Measurements from ENCODE around the gene DIPK1B. TPM values are rescaled to one million over a fixed set of nuclear protein-coding genes. Genes with fewer than 3 reads are reported as not detected.

DIPK1B gene
- total RNA-seq, 2 experiments from 2014 or later: not detected

GRCh38 chr9:136735812-136736480 lies 23.6 kb downstream of the DIPK1B start:
- no peaks in the 10 kb centered on the region for H3K9me3 Mint-ChIP-seq
- H3K36me3 Mint-ChIP-seq (ENCODE audit: low read depth): no peaks in the 10 kb centered on the region
- no peak for DNase-seq
- POLR2A ChIA-PET: no interaction called here
- CTCF ChIA-PET: interaction anchor here (1.6 kb wide), 1 partner anchor 8 kb away, joined by 8 read pairs; no protein-coding TSS in a partner anchor
- H3K27me3 Mint-ChIP-seq: no peaks in the 10 kb centered on the region
- no peaks in the 10 kb centered on the region for H3K4me1 Mint-ChIP-seq
- H3K27ac Mint-ChIP-seq: no peak overlapping the region
- H3K4me3 Mint-ChIP-seq: no peak overlapping the region

GRCh38 chr9:136738960-136739359 lies 26.6 kb downstream of the DIPK1B start:
- no peaks in the 10 kb centered on the region for H3K36me3 Mint-ChIP-seq (ENCODE audit: low read depth)
- H3K27me3 Mint-ChIP-seq: peaks cover 4% of the 10 kb centered on the region
- H3K4me3 Mint-ChIP-seq: no peak overlapping the region
- DNase-seq: no peak
- ChIA-PET CTCF (no interaction called here), POLR2A (no interaction called here)
- no peaks in the 10 kb centered on the region for H3K4me1 Mint-ChIP-seq
- no peaks in the 10 kb centered on the region for H3K9me3 Mint-ChIP-seq
- no peak overlapping the region for H3K27ac Mint-ChIP-seq

- H3K4me1 Mint-ChIP-seq: no peaks in the 10 kb centered on the region
- H3K27me3 Mint-ChIP-seq: peaks cover 4% of the 10 kb centered on the region
- no peak overlapping the region for H3K4me3 Mint-ChIP-seq
- ChIA-PET POLR2A (no interaction called here), CTCF (interaction anchor here (0.8 kb wide), 1 partner anchor 9 kb away, joined by 3 read pairs; no protein-coding TSS in a partner anchor)
- H3K9me3 Mint-ChIP-seq: no peaks in the 10 kb centered on the region
- no peak for DNase-seq
- H3K27ac Mint-ChIP-seq: no peak overlapping the region
- H3K36me3 Mint-ChIP-seq (ENCODE audit: low read depth): no peaks in the 10 kb centered on the region
These were observed 27.1 kb downstream of the DIPK1B start for GRCh38 chr9:136739509-136739908.

- H3K4me1 Mint-ChIP-seq: no peaks in the 10 kb centered on the region
- H3K36me3 Mint-ChIP-seq (ENCODE audit: low read depth): no peaks in the 10 kb centered on the region
- peaks cover 4% of the 10 kb centered on the region for H3K27me3 Mint-ChIP-seq
- no peak overlapping the region for H3K27ac Mint-ChIP-seq
- POLR2A ChIA-PET: no interaction called here
- DNase-seq: no peak
- CTCF ChIA-PET: interaction anchor here (0.8 kb wide), 1 partner anchor 10 kb away, joined by 3 read pairs; no protein-coding TSS in a partner anchor
- no peaks in the 10 kb centered on the region for H3K9me3 Mint-ChIP-seq
- H3K4me3 Mint-ChIP-seq: no peak overlapping the region
These were observed 27.7 kb downstream of the DIPK1B start for GRCh38 chr9:136740069-136740468.

GRCh38 chr9:136740491-136740890 lies 28.1 kb downstream of the DIPK1B start:
- Mint-ChIP-seq H3K27ac (no peak overlapping the region), H3K4me1 (no peaks in the 10 kb centered on the region), H3K4me3 (no peak overlapping the region), H3K36me3 (ENCODE audit: low read depth) (no peaks in the 10 kb centered on the region), H3K27me3 (peaks cover 4% of the 10 kb centered on the region), H3K9me3 (no peaks in the 10 kb centered on the region)
- no peak for DNase-seq
- CTCF ChIA-PET: interaction anchor here (1.8 kb wide), 1 partner anchor 19 kb away, joined by 4 read pairs; no protein-coding TSS in a partner anchor
- POLR2A ChIA-PET: no interaction called here

DNA sequence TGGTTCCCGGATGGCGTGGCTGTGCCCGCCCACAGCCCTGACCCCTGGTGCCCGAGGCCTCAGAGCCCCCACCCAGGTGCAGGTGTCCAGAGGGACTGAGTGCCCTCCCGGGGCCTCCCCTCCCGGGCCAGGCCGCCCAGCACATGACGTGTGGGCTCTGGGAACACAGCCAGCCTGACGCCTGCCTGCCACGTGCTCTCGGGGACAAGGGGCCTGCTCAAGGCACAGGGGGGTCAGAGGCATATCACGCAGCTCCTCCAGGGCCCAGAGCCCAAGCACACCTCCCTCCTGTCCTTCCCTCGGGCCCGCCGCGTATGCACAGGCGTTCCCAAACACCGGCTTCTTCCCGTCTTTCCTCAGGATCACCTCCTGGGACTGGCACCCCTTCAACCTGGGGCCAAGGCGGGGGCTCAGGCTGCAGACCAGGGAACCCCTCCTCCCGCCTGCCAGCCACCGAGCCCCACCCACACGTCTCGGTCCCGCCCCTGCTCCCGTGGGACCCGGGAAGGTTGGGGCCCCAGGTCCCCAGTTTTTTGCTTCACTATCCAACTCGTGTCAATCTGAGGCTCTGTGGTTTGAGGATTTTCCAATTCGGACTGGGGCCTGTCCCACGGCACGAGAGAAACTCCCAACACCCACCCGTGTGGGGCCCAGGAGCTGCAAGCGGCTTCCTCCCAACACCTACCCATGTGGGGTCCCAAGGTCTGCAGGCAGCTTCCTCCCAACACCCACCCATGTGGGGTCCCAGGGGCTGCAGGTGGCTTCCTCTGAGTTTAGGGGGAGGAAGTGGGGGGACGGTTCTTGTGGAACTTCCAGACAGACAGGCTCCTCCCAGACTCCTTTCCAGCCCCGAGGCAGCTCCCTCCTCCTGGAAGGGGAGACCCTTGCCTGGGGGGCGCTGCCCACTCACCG lies 28.9 kb downstream of the DIPK1B start:
- peaks cover 4% of the 10 kb centered on the region for H3K27me3 Mint-ChIP-seq

GRCh38 chr9:136741883-136742571 lies 29.7 kb downstream of the DIPK1B start:
- no peaks in the 10 kb centered on the region for H3K4me1 Mint-ChIP-seq
- ChIA-PET POLR2A (no interaction called here), CTCF (interaction anchor here (1.8 to 1.9 kb wide), 2 partner anchors 13 to 21 kb away, joined by 4 to 11 read pairs; no protein-coding TSS in a partner anchor)
- no peaks in the 10 kb centered on the region for H3K36me3 Mint-ChIP-seq (ENCODE audit: low read depth)
- H3K4me3 Mint-ChIP-seq: no peak overlapping the region
- no peak overlapping the region for H3K27ac Mint-ChIP-seq
- H3K9me3 Mint-ChIP-seq: no peaks in the 10 kb centered on the region
- H3K27me3 Mint-ChIP-seq: peaks cover 4% of the 10 kb centered on the region
- DNase-seq: no peak

More for the DNA sequence above, 28.9 kb downstream of the DIPK1B start:
- POLR2A ChIA-PET: no interaction called here
- H3K36me3 Mint-ChIP-seq (ENCODE audit: low read depth): no peaks in the 10 kb centered on the region
- CTCF ChIA-PET: interaction anchor here (1.8 to 1.9 kb wide), 2 partner anchors 12 to 20 kb away, joined by 4 to 11 read pairs; no protein-coding TSS in a partner anchor
- H3K9me3 Mint-ChIP-seq: no peaks in the 10 kb centered on the region
- no peaks in the 10 kb centered on the region for H3K4me1 Mint-ChIP-seq
- H3K4me3 Mint-ChIP-seq: no peak overlapping the region
- no peak overlapping the region for H3K27ac Mint-ChIP-seq
- DNase-seq: no peak

DNA sequence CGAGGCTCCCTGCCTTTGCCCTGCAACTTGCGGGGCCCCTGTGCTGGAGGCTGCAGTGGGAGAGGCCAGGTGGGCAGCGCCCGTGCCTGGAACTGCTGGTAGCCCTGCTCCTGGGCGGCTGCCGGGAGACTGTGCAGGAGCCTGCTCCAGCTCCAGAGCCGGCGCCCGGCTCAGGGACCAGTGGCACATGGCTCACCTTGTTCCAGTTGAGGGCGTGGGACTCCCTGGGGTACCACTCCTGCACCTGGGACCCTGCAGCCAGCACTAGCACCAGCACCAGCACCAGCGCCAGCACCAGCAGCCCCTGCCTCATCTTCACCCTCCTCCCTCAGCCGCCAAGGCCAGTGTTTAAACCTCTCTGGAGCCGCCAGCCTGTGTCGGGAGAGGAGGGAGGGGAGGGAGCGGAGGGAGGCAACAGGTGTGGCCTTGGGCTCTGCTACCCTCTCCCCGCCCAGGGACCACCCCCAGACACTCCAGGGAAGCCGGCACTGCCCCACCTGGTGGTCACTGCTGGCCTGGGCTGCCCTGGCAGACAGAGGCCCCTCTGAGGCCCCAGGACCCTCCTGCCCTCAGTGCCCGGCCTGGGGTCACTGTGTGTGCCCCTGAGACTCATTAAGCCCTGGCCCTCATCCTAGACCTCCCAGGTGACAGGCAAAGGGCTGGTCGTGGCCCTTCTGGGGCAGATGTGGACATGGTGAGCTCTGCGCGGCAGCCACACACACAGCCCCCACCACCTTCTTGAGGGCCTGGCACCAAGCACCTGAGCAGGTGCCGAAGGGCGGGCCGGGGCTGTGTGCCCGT lies 30.4 kb downstream of the DIPK1B start, which contains the start of gene LCN10:
TSS of gene LCN10 (minus strand) at position 350 of the 801 bp plus-strand sequence. CDS start at position 313, 37 bp downstream.
- Mint-ChIP-seq H3K9me3 (no peaks in the 10 kb centered on the region), H3K36me3 (ENCODE audit: low read depth) (no peaks in the 10 kb centered on the region), H3K27ac (no peak within 1 kb of the TSS), H3K4me3 (no peak within 1 kb of the TSS), H3K4me1 (no peaks in the 10 kb centered on the region), H3K27me3 (peaks cover 4% of the 10 kb centered on the region)
- CTCF ChIA-PET: interaction anchor here (0.9 to 1.9 kb wide), 3 partner anchors 14 to 77 kb away, joined by 3 to 11 read pairs (median 4); partner anchors contain the start of gene LCN8
- DNase-seq: no peak
- POLR2A ChIA-PET: no interaction called here

DNA sequence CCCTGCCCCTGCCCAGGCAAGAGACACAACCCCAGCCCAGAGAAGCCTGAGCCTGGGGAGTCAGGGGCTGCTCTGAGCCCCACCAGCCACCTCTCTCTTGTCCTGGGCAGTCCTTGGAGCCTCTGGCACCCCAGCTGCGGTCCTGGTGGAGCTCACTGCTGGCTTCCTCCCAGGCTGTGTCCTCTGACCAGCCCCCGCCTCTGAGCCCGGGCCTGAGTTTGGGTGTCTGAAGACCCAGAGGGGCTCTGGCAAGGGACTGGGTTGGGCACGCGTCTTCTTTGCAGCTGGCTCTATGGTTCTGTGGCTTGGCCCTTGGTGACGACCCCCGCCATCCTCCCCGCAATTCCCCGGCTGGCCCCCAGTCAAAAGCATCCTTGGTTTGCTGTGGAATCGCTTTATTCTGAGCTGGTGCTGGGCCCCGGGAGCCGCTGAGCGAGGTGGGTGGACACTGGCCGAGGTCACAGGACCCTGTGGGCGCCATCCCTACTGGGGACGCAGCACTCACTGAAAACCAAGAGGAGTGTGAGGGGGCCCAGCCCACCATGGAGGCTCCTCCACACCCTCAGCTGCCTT lies 31.4 kb downstream of the DIPK1B start:
- no peak overlapping the region for H3K4me3 Mint-ChIP-seq
- DNase-seq: no peak
- H3K27ac Mint-ChIP-seq: no peak overlapping the region
- H3K4me1 Mint-ChIP-seq: no peaks in the 10 kb centered on the region
- CTCF ChIA-PET: interaction anchor here (0.9 to 2.3 kb wide), 3 partner anchors 14 to 76 kb away, joined by 3 to 10 read pairs (median 4); partner anchors contain the start of gene LCN8
- H3K9me3 Mint-ChIP-seq: no peaks in the 10 kb centered on the region
- POLR2A ChIA-PET: no interaction called here
- H3K27me3 Mint-ChIP-seq: peaks cover 4% of the 10 kb centered on the region
- no peaks in the 10 kb centered on the region for H3K36me3 Mint-ChIP-seq (ENCODE audit: low read depth)

- H3K4me1 Mint-ChIP-seq: no peaks in the 10 kb centered on the region
- no peaks in the 10 kb centered on the region for H3K9me3 Mint-ChIP-seq
- ChIA-PET CTCF (interaction anchor here (0.6 to 2.3 kb wide), 2 partner anchors 15 to 32 kb away, joined by 5 to 10 read pairs; no protein-coding TSS in a partner anchor), POLR2A (no interaction called here)
- H3K27me3 Mint-ChIP-seq: peaks cover 4% of the 10 kb centered on the region
- no peak for DNase-seq
- no peak overlapping the region for H3K27ac Mint-ChIP-seq
- no peak overlapping the region for H3K4me3 Mint-ChIP-seq
- no peaks in the 10 kb centered on the region for H3K36me3 Mint-ChIP-seq (ENCODE audit: low read depth)
These were observed 32.4 kb downstream of the DIPK1B start for GRCh38 chr9:136744773-136745172.

GRCh38 chr9:136745389-136746154 lies 33.2 kb downstream of the DIPK1B start:
- Mint-ChIP-seq H3K9me3 (no peaks in the 10 kb centered on the region), H3K27me3 (peaks cover 4% of the 10 kb centered on the region), H3K4me3 (no peak overlapping the region), H3K4me1 (peaks cover 3% of the 10 kb centered on the region), H3K27ac (no peak overlapping the region), H3K36me3 (ENCODE audit: low read depth) (no peaks in the 10 kb centered on the region)
- ChIA-PET CTCF (interaction anchor here (1.8 to 2.3 kb wide), 2 partner anchors 16 to 17 kb away, joined by 4 to 10 read pairs; no protein-coding TSS in a partner anchor), POLR2A (no interaction called here)
- no peak for DNase-seq

All from activated CD4-positive, alpha-beta T cell treated with anti-CD3 and anti-CD28 coated beads, Interleukin-2, amount 10 ng/mL, durations not matched to agents 7 days and 5 days (primary cell).